Measurements from ENCODE around the gene WNK2.

The WNK2 gene

GRCh38 chr9:93296889-93297480 lies 113.0 kb downstream of the WNK2 start:
- no peak for DNase-seq

- DNase-seq, result no peak
These were observed 113.9 kb downstream of the WNK2 start for GRCh38 chr9:93297659-93298497.

DNA sequence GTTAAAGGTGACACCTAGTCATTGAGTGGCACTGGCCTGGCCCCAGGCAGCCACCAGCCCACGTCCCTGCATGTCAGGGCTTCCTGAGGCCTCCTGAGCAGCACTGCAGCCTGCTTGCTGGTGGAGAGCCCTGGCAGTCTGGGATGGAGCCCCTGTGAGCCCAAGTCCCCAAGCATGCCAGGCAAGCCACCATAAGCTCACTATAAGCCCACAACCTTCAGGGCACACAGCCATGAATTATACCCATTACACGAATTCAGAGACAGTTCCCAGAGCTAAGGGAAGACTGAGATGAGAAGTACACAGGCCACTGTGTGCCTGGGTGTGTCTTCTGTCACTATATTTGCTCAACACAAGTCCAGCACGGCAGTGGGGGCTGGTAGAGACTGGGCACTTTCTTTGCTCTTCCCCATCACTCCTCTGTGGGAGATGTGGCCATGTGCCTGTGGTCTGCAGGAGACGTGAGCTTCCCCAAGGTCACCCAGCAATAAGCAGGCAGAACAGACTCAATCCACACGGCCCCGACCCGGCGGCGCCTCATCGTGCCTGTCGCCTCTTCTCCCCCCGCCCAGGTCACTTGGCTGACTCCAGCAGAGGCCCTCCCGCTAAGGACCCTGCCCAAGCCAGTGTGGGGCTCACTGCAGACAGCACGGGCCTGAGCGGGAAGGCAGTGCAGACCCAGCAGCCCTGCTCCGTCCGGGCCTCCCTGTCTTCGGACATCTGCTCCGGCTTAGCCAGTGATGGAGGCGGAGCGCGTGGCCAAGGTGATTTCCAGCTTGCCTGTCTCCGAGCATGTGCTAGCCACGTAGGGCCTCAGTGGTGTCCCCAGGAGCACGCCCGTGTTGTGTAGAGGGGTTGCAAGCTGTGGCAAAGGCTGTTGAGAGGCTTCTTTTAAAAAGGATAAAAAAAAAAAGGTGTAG lies 114.8 kb downstream of the WNK2 start:
- no peak for DNase-seq

DNA sequence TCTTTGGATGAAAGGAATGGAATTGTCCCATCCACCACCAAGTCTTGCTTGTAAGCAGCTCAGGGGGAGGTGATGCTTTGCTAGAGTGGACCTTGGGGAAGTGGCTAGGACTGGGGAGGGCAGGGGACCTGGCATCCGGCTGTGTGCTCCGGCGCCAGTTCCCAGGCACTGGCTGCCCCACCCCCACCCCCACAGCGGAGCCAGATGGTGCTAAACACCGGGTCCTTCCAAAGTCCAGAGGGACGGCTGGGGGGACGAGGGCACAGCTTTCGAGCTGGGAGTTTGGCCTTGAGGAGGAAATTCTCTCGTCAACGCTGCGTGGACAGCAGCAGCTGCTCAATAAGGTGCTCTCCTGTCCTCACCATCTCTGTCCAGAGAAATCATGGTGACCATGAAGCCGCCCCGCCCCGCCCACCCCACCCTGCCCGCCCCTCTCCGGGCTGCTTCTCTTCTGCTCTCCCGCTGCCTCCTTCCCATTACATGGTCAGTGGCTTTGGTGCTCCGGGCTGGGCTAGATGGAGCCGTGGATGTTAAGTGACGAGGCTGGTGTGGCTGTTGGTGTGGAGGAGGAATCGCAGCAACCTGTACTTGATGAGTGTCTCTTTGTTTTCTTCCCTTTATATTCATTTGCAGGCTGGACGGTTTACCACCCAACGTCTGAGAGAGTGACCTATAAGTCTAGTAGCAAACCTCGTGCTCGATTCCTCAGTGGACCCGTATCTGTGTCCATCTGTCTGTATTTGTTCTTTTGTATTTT lies 115.7 kb downstream of the WNK2 start:
- no peak for DNase-seq

GRCh38 chr9:93300175-93300572 lies 116.2 kb downstream of the WNK2 start:
- DNase-seq, result no peak

- DNase-seq, result no peak
These were observed 116.7 kb downstream of the WNK2 start for GRCh38 chr9:93300585-93301081.

DNA sequence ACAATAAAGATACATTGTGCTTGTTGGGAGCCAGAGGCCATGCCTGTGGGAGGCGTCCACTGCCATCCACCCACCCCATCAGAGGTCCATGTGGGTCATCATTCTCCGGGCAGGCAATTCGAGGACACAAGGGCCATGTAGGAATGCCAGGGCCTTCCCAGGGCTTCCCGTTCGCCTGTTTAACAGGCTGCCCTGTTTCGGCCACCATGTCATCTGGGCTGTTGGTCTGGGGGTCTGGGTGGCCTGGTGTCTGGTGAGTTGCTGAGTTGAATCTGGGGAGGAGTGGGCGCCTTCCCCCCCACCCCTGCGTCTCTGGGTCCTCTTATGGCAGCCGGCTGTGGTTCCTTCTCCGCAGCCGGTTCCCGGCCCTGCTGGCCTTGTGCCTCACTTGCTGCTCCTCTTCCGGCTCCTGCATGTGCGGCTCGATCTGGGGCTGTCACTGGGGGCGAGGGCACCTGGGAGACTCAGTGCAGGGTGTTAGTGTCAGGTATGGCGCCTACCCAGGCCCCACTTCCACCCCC lies 117.4 kb downstream of the WNK2 start:
- no peak for DNase-seq

- no peak for DNase-seq
These were observed 118.1 kb downstream of the WNK2 start for GRCh38 chr9:93301911-93302541.

DNA sequence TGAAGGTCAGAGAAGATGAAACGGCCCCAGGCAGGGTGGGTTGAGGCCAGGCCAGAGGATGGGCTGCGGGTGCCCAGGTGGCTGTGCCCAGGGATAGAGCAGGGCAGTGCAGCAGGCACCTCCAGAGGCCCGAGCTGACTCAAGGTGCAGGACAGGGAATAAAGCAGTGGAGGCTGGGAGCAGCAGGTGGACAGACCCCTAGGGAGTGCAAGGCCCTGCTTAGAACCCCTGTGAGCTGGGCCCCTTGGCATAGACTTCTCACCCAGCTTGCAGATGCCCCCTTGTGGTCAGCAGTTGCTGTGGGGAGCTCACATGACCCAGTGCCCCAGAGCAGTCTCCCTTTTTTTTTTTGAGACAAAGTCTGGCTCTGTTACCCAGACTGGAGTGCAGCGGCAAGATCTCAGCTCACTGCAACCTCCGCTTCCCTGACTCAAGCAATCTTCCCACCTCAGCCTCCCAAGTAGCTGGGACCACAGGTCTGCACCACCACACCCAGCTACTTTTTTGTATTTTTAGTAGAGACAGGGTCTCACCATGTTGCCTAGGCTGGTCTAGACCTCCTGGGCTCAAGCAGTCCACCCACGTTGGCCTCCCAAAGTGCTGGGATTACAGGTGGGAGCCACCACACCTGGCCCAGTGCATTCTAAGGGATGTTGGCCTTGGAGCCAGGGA lies 118.8 kb downstream of the WNK2 start:
- DNase-seq, result peak; percentile 78 to 89 (median 89)

GRCh38 chr9:93303258-93303771 lies 119.4 kb downstream of the WNK2 start:
- DNase-seq, result no peak

DNA sequence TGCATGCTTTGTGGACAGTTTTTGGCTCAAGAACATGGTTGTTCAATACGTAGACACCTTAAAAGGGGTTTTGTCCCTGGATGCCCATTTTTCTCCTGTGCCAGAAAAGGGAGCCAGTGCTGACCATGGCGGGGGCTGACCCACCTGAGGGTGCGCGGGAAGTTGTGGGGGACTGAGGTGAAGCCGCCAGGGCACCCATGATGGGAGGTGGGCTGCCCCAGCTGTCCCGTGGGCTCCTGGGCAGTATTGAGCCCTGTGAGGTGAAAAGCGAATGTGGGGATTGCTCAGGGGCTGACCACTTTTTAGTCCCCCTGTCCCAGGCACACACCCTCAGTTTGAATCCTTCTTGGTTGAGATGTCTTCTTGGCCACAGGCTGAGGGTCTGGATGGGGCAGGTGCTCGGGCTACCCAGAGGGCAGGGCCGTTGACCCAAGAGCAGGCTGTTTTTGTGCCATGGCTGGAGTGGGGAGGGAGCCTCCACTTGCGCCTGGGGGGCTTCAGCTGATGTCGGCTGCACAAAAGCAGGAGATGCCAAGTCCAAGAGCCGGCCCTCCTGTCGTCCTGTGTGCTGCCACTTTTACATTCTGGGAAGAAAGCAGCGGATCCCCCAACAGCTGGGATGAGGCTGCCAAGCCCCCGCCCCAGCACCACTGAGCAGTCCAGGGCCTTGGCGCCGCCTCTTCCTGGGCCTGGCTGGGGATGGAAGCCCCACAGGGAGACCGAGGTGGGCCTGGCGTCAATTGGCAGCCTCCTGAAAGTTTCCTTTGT lies 120.1 kb downstream of the WNK2 start:
- no peak for DNase-seq

GRCh38 chr9:93304574-93305496 lies 120.9 kb downstream of the WNK2 start:
- peak; percentile 46 to 66 (median 52) for DNase-seq

GRCh38 chr9:93305497-93306020 lies 121.6 kb downstream of the WNK2 start:
- DNase-seq, result no peak

DNA sequence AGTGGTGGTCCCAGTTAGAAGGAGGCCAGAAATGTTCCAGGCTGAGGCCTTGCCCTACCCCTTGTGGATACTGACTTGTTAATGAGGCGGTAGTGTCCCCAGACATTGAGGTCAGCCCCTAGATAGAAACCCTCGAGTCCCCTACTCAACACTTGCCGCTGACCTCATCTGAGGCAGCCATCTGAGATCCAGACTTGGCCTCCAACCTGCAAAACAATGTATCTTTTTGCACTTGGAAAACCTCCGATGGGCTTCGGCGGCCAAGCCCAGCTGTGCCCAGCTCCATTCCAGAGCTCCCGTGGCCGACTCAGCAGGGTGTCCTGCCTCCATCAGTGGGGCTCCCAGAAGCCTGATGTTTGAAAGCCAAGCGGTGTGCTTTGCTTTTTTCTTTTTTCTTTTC lies 122.1 kb downstream of the WNK2 start:
- DNase-seq, result no peak

- DNase-seq, result no peak
These were observed 122.7 kb downstream of the WNK2 start for GRCh38 chr9:93306579-93307091.

DNA sequence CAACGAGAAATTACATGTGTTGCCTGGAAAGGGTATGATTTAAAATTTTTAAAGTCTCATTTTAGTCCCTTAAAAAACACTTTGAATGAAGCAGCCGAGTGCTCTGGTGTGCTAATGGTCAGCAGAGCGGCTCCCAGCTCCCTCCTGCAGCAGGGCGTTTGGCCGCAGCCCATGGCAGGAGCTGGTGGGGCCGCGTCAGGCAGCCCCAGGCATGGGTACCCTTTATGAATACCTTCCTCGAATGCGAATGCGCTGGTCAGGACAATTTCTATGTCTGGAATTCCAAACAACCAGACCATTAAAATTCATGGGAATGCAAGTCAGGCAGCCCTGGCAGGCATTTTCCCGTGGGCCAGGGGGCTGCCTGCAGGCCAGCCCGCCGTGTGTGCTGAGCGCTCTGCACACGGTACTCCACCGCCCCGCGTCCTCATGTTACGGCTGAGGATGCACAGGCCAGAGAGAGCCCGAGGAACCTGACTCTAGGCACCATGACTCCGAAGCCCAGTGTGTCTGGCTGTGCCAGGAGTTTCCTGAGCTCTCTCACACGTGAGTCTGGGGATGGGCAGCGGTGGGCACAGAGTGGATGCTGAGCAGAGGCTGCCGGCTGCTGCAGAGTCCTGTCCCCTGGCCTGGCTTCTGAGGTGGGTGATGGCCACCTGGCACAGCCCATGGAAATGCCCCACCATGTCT lies 123.7 kb downstream of the WNK2 start:
- DNase-seq, result no peak

DNA sequence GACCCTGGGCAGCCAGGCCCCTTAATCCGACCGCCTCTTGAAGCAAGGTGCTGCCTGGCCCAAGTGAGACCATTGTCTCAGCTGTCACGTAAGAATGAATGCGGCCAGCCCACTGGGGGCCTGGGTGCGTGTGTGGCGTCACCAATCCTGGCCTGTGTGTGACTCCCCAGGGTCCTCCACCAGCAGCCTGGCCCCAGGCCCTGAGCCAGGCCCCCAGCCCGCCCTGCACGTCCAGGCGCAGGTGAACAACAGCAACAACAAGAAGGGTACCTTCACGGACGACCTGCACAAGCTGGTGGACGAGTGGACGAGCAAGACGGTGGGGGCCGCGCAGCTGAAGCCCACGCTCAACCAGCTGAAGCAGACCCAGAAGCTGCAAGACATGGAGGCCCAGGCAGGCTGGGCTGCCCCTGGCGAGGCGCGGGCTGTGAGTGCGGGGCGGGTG lies 124.2 kb downstream of the WNK2 start:
- DNase-seq, result no peak

DNA sequence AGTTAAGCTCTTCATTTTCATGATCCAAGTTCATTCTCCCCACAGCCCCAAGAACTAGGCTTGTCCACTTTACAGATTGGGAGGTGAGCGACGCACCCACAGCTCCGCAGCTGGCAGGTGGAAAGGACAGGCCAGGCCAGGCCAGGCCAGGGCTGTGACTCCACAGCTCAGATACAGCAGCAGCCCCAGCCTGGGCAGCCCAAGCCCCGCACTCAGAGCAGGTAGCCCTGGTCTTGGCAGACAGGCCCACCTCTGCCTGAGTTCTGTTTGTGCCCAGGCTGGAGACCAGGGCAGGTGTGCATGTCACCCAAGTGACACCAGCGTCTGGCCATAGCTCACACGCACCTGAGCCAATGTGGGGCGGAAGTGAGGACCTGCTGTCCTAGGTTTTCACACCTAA lies 124.7 kb downstream of the WNK2 start:
- DNase-seq, result no peak

Data from suppressor macrophage treated with lipopolysaccharide for 1 hour (primary cell).